ENCODE data around the gene IL2RA. TPM values are rescaled to one million over a fixed set of nuclear protein-coding genes. Genes with fewer than 3 reads are reported as not detected.

IL2RA gene
- total RNA-seq, result 52.7 and 56.7 TPM in 2 replicates
- 11.4 TPM for total RNA-seq (2013)
- 3.8 and 7.2 TPM in 2 replicates for polyA plus RNA-seq
- polyA minus RNA-seq, result 5.4 and 6.3 TPM in 2 replicates

GRCh38 chr10:6062101-6062771 lies at the start of gene IL2RA:
Gene IL2RA, minus strand, starts transcription at chr10:6062367. Its CDS starts 216 bp downstream, at chr10:6062151.
- DNase-seq (peak; percentile 73), ATAC-seq (ENCODE audit: low read depth) (peak; percentile 73)
- CTCF ChIA-PET, result interaction anchor here (0.6 to 4.1 kb wide), 8 partner anchors 10 to 340 kb away, joined by 3 to 25 read pairs (median 4); no protein-coding TSS in a partner anchor
- Mint-ChIP-seq H3K27me3 (no peaks in the 10 kb centered on the region), H3K27ac (peak within 1 kb of the TSS; percentile 97), H3K4me3 (peak within 1 kb of the TSS; percentile 97), H3K9me3 (ENCODE audit: insufficient read depth) (no peaks in the 10 kb centered on the region), H3K4me1 (peaks cover 69% of the 10 kb centered on the region)
- no peaks in the 10 kb centered on the region for H3K36me3 ChIP-seq (replicated peaks in 1 of 2; ENCODE audit: control extremely low read depth in 1 of 2, control insufficient read depth in 1 of 2, extremely low read depth in 1 of 2, insufficient read depth in 2 of 2, low read length in 1 of 2)
- H3K4me1 ChIP-seq (ENCODE audit: control insufficient read depth in 2 of 2, insufficient read depth in 2 of 2, low read length in 2 of 2), result peaks cover 30 to 45% of the 10 kb centered on the region in 2 donors
- no peaks in the 10 kb centered on the region for H3K9me3 ChIP-seq (ENCODE audit: control extremely low read depth in 1 of 3, control insufficient read depth in 2 of 3, insufficient read depth in 1 of 3, low read length in 2 of 3)
- no peaks in the 10 kb centered on the region for H4K20me1 ChIP-seq (ENCODE audit: control insufficient read depth, insufficient read depth, low read length, poor library complexity, severe bottlenecking)
- peak within 1 kb of the TSS in 4 of 5 experiments; percentile 51 to 62 (median 54) for H3K4me3 ChIP-seq (ENCODE audit: control extremely low read depth in 1 of 5, extremely low read depth in 1 of 5, insufficient read depth in 1 of 5, low read depth in 2 of 5, low read length in 4 of 5)
- POLR2A ChIA-PET, result interaction anchor here (0.5 to 1.0 kb wide), 8 partner anchors 11 to 432 kb away, joined by 3 to 11 read pairs (median 6); partner anchors contain the start of genes ANKRD16 and FBH1
- H3K4me2 ChIP-seq (replicated peaks; ENCODE audit: low read depth, low read length, poor library complexity, severe bottlenecking), result peak within 1 kb of the TSS; percentile 67
- no peaks in the 10 kb centered on the region for H3K27me3 ChIP-seq (replicated peaks in 1 of 4; ENCODE audit: control extremely low read depth in 1 of 4, control insufficient read depth in 3 of 4, insufficient read depth in 4 of 4, low read length in 3 of 4)
- peaks cover 10% of the 10 kb centered on the region for H3K79me2 ChIP-seq (ENCODE audit: control insufficient read depth, insufficient read depth, low read length)
- intact Hi-C loops (cut with micrococcal nuclease), result loop anchor here (1.0 kb wide), 2 partner anchors 10 kb away; no protein-coding TSS in a partner anchor
- TF ChIP-seq EZH2 (IDR thresholded peaks at IDR 0.05; ENCODE audit: borderline replicate concordance, insufficient read depth, low read depth, low read length, poor library complexity, severe bottlenecking) (no peak), CTCF (IDR thresholded peaks at IDR 0.05) (no peak)
- H3K27ac ChIP-seq (ENCODE audit: low read length in 2 of 2), result peak within 1 kb of the TSS; percentile 62 to 77
- peak within 1 kb of the TSS; percentile 59 for H3K9ac ChIP-seq (ENCODE audit: low read length)
- H2AFZ ChIP-seq (ENCODE audit: insufficient read depth, low read depth, low read length, poor library complexity, severe bottlenecking), result peak within 1 kb of the TSS; percentile 53
- WGBS (ENCODE audit: insufficient coverage), result 71% methylated on average over 5 of the region's 18 CpGs

GRCh38 chr10:6110136-6110535 lies 48.0 kb upstream of the IL2RA start:
- H3K4me3 Mint-ChIP-seq, result no peak overlapping the region
- no peak overlapping the region for H3K9ac ChIP-seq (ENCODE audit: low read length)
- CTCF ChIA-PET, result interaction anchor here (1.0 to 7.6 kb wide), 8 partner anchors 27 to 300 kb away, joined by 3 to 132 read pairs (median 20); partner anchors contain the start of gene PFKFB3
- TF ChIP-seq EZH2 (IDR thresholded peaks at IDR 0.05; ENCODE audit: borderline replicate concordance, insufficient read depth, low read depth, low read length, poor library complexity, severe bottlenecking) (no peak), CTCF (IDR thresholded peaks at IDR 0.05) (no peak)
- 100% methylated on average over 2 of the region's 5 CpGs for WGBS (ENCODE audit: insufficient coverage)
- H3K4me2 ChIP-seq (replicated peaks; ENCODE audit: low read depth, low read length, poor library complexity, severe bottlenecking), result no peak overlapping the region
- H3K4me1 ChIP-seq (ENCODE audit: control insufficient read depth in 2 of 2, insufficient read depth in 2 of 2, low read length in 2 of 2), result peaks cover 7 to 9% of the 10 kb centered on the region in 2 donors
- POLR2A ChIA-PET, result no interaction called here
- H3K79me2 ChIP-seq (ENCODE audit: control insufficient read depth, insufficient read depth, low read length), result peaks cover 15% of the 10 kb centered on the region
- ATAC-seq (ENCODE audit: low read depth) (no peak), DNase-seq (no peak)
- no peaks in the 10 kb centered on the region for H3K9me3 ChIP-seq (ENCODE audit: control extremely low read depth in 1 of 3, control insufficient read depth in 2 of 3, insufficient read depth in 1 of 3, low read length in 2 of 3)
- H3K27ac ChIP-seq (ENCODE audit: low read length in 2 of 2), result no peak overlapping the region
- H2AFZ ChIP-seq (ENCODE audit: insufficient read depth, low read depth, low read length, poor library complexity, severe bottlenecking), result no peak overlapping the region
- H3K9me3 Mint-ChIP-seq (ENCODE audit: insufficient read depth), result no peaks in the 10 kb centered on the region
- peaks cover 0 to 86% of the 10 kb centered on the region in 2 experiments for H3K36me3 ChIP-seq (replicated peaks in 1 of 2; ENCODE audit: control extremely low read depth in 1 of 2, control insufficient read depth in 1 of 2, extremely low read depth in 1 of 2, insufficient read depth in 2 of 2, low read length in 1 of 2)
- intact Hi-C loops (cut with micrococcal nuclease), result no loop called here
- H3K4me3 ChIP-seq (ENCODE audit: control extremely low read depth in 1 of 5, extremely low read depth in 1 of 5, insufficient read depth in 1 of 5, low read depth in 2 of 5, low read length in 4 of 5), result no peak overlapping the region
- no peaks in the 10 kb centered on the region for H3K27me3 Mint-ChIP-seq
- H3K27ac Mint-ChIP-seq, result no peak overlapping the region
- peaks cover 12% of the 10 kb centered on the region for H3K4me1 Mint-ChIP-seq
- H3K27me3 ChIP-seq (replicated peaks in 1 of 4; ENCODE audit: control extremely low read depth in 1 of 4, control insufficient read depth in 3 of 4, insufficient read depth in 4 of 4, low read length in 3 of 4), result no peaks in the 10 kb centered on the region
- peaks cover 33% of the 10 kb centered on the region for H4K20me1 ChIP-seq (ENCODE audit: control insufficient read depth, insufficient read depth, low read length, poor library complexity, severe bottlenecking)
